Bronchial epithelial cell (primary cell): ENCODE results near the gene FBXL20. TPM values are rescaled to one million over a fixed set of nuclear protein-coding genes. Genes with fewer than 3 reads are reported as not detected.
A peak's percentile ranks its signal among the peaks of the same experiment; 100 is the strongest.
"Not testable (repeated sequence)": the region's sequence is repeated elsewhere in the genome, so short reads cannot be mapped to it uniquely, and the experiment has no call there.

Experiments
- DNase-seq: peaks from one replicate; pipeline ENCODE4 v3.0.0-alpha.2; 2010; ENCODE audit warnings: low read depth
- FAIRE-seq: peaks from 2 replicates; lab custom pipeline; 2011; peaks lifted over from hg19 to GRCh38; lab: Jason Lieb, UNC
- H3K27me3 ChIP-seq: 2 replicates; pipeline ENCODE4 v1.5.1; 2011; ENCODE audit warnings: low read length; ENCODE audit not compliant: control insufficient read depth, insufficient read depth
- H3K36me3 ChIP-seq: 2 replicates; pipeline ENCODE4 v1.5.1; 2011; ENCODE audit warnings: low read length; ENCODE audit not compliant: control insufficient read depth, insufficient read depth
- H3K4me3 ChIP-seq: 2 replicates; pipeline ENCODE4 v1.5.1; 2011; ENCODE audit warnings: mild to moderate bottlenecking, low read depth, low read length, control low read depth
- total RNA-seq: library from RNA; depleted of rRNA; stranded (reverse); fragments of >200 nt; gene quantifications from 2 replicates; pipeline ENCODE4 v1.2.1, GENCODE V29; 2014
- TF ChIP-seq, protein P1 (sequence below): IDR thresholded peaks from 2 replicates; pipeline ENCODE4 v1.5.1; 2011; ENCODE audit warnings: mild to moderate bottlenecking, moderate library complexity, low read length, control low read depth, inconsistent platforms; ENCODE audit not compliant: insufficient read depth, severe bottlenecking

FBXL20 gene
- total RNA-seq, 1 donor from 2014 or later, result 9.0 TPM

DNA sequence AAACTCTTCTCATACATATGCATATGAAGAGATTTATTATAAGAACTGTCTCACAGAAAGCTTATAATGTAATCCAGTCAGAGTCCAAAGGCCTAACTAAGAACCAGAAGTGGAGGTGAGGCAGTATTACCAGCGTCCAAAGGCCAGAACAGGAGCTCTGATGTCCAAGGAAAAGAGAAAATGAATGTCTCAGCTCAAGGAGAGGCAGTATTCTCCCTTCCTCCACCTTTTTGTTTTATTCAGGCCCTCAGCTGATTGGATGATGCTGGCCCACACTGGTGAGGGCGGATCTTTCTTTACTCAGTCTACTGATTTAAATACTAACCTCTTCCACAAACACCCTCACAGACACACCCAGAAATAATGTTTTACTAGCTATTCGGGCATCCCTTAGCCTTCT, 43.4 kb downstream of the FBXL20 start:
- H3K4me3 ChIP-seq, result no peak overlapping the region
- DNase-seq (no peak), FAIRE-seq (no peak)
- H3K27me3 ChIP-seq, result no peaks in the 10 kb centered on the region
- no peaks in the 10 kb centered on the region for H3K36me3 ChIP-seq
- TF ChIP-seq, protein P1, sequence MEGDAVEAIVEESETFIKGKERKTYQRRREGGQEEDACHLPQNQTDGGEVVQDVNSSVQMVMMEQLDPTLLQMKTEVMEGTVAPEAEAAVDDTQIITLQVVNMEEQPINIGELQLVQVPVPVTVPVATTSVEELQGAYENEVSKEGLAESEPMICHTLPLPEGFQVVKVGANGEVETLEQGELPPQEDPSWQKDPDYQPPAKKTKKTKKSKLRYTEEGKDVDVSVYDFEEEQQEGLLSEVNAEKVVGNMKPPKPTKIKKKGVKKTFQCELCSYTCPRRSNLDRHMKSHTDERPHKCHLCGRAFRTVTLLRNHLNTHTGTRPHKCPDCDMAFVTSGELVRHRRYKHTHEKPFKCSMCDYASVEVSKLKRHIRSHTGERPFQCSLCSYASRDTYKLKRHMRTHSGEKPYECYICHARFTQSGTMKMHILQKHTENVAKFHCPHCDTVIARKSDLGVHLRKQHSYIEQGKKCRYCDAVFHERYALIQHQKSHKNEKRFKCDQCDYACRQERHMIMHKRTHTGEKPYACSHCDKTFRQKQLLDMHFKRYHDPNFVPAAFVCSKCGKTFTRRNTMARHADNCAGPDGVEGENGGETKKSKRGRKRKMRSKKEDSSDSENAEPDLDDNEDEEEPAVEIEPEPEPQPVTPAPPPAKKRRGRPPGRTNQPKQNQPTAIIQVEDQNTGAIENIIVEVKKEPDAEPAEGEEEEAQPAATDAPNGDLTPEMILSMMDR, result no peak

GRCh38 chr17:39357488-39357887, 43.9 kb downstream of the FBXL20 start:
- Histone ChIP-seq H3K36me3 (no peaks in the 10 kb centered on the region), H3K27me3 (no peaks in the 10 kb centered on the region), H3K4me3 (no peak overlapping the region)
- FAIRE-seq (no peak), DNase-seq (peak; percentile 22)
- TF ChIP-seq, protein P1, result no peak

DNA sequence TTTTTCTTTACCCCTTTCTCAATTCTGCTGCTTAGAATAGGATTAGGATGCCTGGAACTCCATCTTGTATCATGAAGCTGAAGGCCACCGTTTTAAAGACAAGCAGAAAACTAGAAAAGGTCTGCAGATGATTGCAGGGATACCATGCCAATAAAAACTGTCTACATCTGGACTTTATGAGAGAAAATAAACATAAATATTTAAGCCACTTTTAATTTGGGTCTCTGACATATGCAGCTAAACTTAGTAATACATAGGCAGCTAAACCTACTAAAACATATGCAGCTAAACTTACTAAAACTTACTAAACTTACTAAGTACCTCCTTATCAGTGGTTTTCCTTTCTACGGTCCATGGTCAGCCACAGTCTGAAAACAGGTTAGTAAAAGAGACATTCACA, 48.4 kb downstream of the FBXL20 start:
- DNase-seq (no peak), FAIRE-seq (no peak)
- H3K36me3 ChIP-seq, result no peaks in the 10 kb centered on the region
- TF ChIP-seq, protein P1, result no peak
- no peak overlapping the region for H3K4me3 ChIP-seq
- no peaks in the 10 kb centered on the region for H3K27me3 ChIP-seq

GRCh38 chr17:39352511-39352910, 48.9 kb downstream of the FBXL20 start:
- no peak for DNase-seq
- H3K4me3 ChIP-seq, result no peak overlapping the region
- TF ChIP-seq, protein P1, result no peak
- FAIRE-seq, result no peak
- no peaks in the 10 kb centered on the region for H3K36me3 ChIP-seq
- no peaks in the 10 kb centered on the region for H3K27me3 ChIP-seq

DNA sequence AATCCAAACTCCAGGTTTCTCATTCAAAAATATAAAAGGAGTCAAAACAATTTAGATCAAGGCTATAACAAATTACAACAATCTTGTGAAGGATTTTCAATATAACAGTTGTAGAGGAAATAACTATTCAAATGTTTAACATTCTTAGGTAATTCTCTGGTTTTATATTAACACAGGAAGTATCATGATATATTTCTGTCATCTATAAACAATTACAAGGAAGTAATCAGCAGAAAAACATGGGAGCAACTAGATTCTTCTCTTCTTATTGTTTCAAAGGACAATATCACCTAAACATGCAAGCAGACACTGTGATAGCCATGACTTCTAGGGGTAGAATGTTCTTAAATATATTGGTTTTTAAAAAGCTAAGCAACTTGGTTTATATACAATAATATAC, 49.9 kb downstream of the FBXL20 start:
- Histone ChIP-seq H3K27me3 (no peaks in the 10 kb centered on the region), H3K4me3 (no peak overlapping the region), H3K36me3 (no peaks in the 10 kb centered on the region)
- no peak for FAIRE-seq
- TF ChIP-seq, protein P1, result no peak
- no peak for DNase-seq

GRCh38 chr17:39349246-39349645, 52.2 kb downstream of the FBXL20 start:
- H3K36me3 ChIP-seq, result no peaks in the 10 kb centered on the region
- DNase-seq, result no peak
- no peak overlapping the region for H3K4me3 ChIP-seq
- H3K27me3 ChIP-seq, result no peaks in the 10 kb centered on the region
- FAIRE-seq, result no peak
- TF ChIP-seq, protein P1, result no peak

DNA sequence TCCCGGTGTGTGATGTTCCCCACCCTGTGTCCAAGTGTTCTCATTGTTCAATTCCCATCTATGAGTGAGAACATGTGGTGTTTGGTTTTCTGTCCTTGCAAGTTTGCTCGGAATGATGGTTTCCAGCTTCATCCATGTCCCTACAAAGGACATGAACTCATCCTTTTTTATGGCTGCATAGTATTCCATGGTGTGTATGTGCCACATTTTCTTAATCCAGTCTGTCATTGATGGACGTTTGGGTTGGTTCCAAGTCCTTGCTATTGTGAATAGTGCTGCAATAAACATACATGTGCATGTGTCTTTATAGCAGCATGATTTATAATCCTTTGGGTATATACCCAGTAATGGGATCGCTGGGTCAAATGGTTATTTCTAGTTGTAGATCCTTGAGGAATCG, 54.6 kb downstream of the FBXL20 start:
- not testable (repeated sequence) for FAIRE-seq, H3K36me3 ChIP-seq, H3K4me3 ChIP-seq, DNase-seq, H3K27me3 ChIP-seq
